RWPE1 (cell line): ENCODE results near the gene TMA7.

Experiments used
- CTCF ChIA-PET: fragments of 350-600 bp; sonication (Branson Sonifier 250); formaldehyde crosslinking; extraction: SDS; loops from one replicate; lab custom pipeline; 2021; lab: Yijun Ruan, JAX
- POLR2A ChIA-PET: fragments of 400-600 bp; formaldehyde crosslinking; extraction: SDS; loops from one replicate; lab custom pipeline; 2020; ENCODE audit warnings: antibody characterized with exemption; ENCODE audit not compliant: low non-redundant PET; lab: Yijun Ruan, JAX
- DNase-seq: peaks from one replicate; pipeline ENCODE4 v3.0.0; 2012; ENCODE audit warnings: low spot score
- H3K27ac ChIP-seq: fragments of 450-650 bp; 2 replicates; pipeline ENCODE4 v1.5.1; 2017
- CTCF ChIP-seq: fragments of 450-650 bp; conservative IDR thresholded peaks from 2 replicates; pipeline ENCODE4 v1.5.1; 2017; ENCODE audit warnings: low read depth, mild to moderate bottlenecking

TMA7 gene

GRCh38 chr3:48434591-48435222, 5.3 kb upstream of the TMA7 start:
- DNase-seq: no peak
- POLR2A ChIA-PET: no interaction called here

DNA sequence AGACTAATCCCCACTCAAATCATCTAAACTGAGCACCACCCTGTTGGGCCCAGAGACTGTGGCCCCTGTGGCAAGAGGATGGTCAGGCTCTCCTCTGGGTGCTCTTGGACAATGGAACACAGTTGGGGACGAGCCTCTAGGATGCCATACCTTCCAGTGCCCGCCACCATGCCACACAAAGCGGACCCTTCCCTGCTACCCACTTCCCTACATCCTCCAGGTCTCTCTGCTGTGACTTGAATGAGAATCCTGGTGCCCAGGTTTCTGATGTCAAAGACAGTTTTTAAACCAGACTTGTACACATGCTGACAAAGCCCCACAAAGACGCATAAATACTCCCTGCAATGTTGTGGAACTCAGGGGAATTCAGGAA, 4.8 kb upstream of the TMA7 start:
- H3K27ac ChIP-seq: peak overlapping the region; percentile 99
- POLR2A ChIA-PET: interaction anchor here (1.0 to 1.5 kb wide), 3 partner anchors 34 to 36 kb away, joined by 3 to 4 read pairs (median 3); no protein-coding TSS in a partner anchor

More at GRCh38 chr3:48434591-48435222, 5.3 kb upstream of the TMA7 start:
- CTCF ChIA-PET: interaction anchor here (0.7 to 1.1 kb wide), 2 partner anchors 34 to 271 kb away, joined by 3 read pairs; no protein-coding TSS in a partner anchor
- H3K27ac ChIP-seq: peak overlapping the region; percentile 99
- TF ChIP-seq CTCF: no peak

DNA sequence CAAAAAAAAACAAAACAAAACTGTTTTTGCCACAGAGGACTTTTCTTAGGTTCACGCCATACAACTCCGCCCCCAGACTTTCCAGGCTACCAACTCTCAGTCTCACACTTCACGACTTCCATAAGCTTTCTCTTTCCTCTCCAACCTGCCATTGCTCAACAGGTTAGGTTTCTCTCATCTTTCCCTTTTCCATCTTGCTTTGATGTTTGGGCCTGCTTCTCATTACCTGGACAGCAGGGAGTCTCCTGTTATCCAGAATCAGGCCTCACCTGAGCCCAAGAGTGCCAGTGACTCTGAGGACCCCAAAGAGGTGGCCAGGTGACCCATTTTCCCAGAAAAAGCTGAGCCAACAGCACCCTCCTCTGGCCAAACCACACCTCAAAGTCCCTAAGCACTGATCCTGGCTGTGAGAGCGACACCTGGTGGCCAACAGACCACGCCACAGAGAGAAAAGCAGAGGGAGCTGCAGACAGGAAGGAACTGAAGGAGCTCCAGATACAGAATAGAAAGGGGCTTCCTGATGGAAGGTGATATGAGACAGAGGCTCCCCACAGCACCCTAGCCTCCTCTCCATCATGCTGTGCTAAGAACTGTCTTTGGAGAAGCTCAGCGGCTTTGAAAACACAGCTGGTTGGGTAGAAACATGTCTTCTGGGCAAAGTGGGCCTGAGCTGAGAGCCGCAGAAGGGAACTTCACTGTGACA, 4.1 kb upstream of the TMA7 start:
- peak overlapping the region; percentile 99 for H3K27ac ChIP-seq
- ChIA-PET CTCF (interaction anchor here (0.5 to 2.5 kb wide), 24 partner anchors 10 to 1198 kb away, joined by 3 to 68 read pairs (median 4); partner anchors contain the start of gene ZNF589), POLR2A (interaction anchor here (1.0 to 1.5 kb wide), 3 partner anchors 35 to 36 kb away, joined by 3 to 4 read pairs (median 3); no protein-coding TSS in a partner anchor)
- peak; percentile 98 for TF ChIP-seq CTCF
- peak; percentile 66 for DNase-seq

More for the DNA sequence above, 4.8 kb upstream of the TMA7 start:
- CTCF ChIA-PET: interaction anchor here (0.6 to 2.5 kb wide), 10 partner anchors 16 to 1199 kb away, joined by 3 to 68 read pairs (median 7); partner anchors contain the start of gene ZNF589
- no peak for DNase-seq
- no peak for TF ChIP-seq CTCF

DNA sequence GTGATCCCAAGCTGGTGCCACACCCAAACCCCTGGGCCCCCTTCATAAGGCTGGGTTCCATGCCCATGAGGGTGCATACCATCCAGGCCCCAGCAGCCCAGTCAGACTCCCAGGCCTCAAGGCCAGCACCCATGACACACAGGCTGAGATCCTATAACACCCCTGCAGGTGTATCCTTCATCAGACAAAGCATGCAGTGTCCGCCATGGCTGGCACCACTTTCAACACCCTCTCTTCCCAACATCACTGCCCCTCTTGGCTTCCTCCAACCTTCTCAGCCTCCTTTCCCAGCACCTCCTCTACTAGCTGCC, 3.6 kb upstream of the TMA7 start:
- H3K27ac ChIP-seq: peak overlapping the region; percentile 99
- ChIA-PET CTCF (interaction anchor here (0.6 to 2.5 kb wide), 18 partner anchors 9 to 242 kb away, joined by 3 to 68 read pairs (median 5); partner anchors contain the start of gene ZNF589), POLR2A (interaction anchor here (1.3 to 1.5 kb wide), 2 partner anchors 35 to 36 kb away, joined by 3 to 4 read pairs; no protein-coding TSS in a partner anchor)
- DNase-seq: no peak
- TF ChIP-seq CTCF: no peak

DNA sequence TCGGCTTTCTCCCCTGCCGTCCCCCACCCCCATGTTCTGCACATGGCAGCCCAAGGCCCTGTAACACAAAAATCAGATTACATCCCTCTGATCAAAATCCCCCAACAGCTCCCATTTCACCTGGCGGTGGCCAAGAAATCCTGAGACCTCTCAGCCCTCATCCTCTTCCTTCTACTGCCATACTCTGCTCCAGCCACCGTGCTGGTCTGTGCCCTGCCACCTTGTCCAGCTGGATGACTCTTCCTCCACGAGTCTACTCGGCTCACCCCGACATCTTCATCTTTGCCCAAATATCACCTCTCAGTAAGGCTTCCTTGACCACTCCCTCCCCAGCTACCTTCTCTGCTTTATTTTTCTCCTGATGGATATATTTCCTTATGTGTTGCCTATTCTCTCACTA, 3.2 kb upstream of the TMA7 start:
- peak overlapping the region; percentile 99 for H3K27ac ChIP-seq
- no peak for DNase-seq
- ChIA-PET POLR2A (interaction anchor here (1.5 kb wide), 1 partner anchor 35 kb away, joined by 4 read pairs; no protein-coding TSS in a partner anchor), CTCF (interaction anchor here (1.9 to 2.5 kb wide), 2 partner anchors 36 to 163 kb away, joined by 25 to 68 read pairs; no protein-coding TSS in a partner anchor)
- TF ChIP-seq CTCF: no peak

GRCh38 chr3:48437812-48438211, 2.2 kb upstream of the TMA7 start:
- no peak overlapping the region for H3K27ac ChIP-seq
- no peak for TF ChIP-seq CTCF
- ChIA-PET POLR2A (interaction anchor here (0.7 kb wide), 1 partner anchor 35 kb away, joined by 3 read pairs; no protein-coding TSS in a partner anchor), CTCF (no interaction called here)
- DNase-seq: no peak
